Tibial artery (tissue), 4 donors: ENCODE measurements around the gene HSH2D.

Source experiments
- DNase-seq, 2 donors: peaks; one replicate each; pipeline ENCODE4 v3.0.0-alpha.2; 2019
- H3K27ac ChIP-seq, 2 donors: fragments of 200-600 bp; sonication (generic) in 1 of 2; 1 replicate in 1 of 2; 2 replicates in 1 of 2; pipeline ENCODE4 v1.5.1; 2018 to 2019; ENCODE audit warnings: mild to moderate bottlenecking in 1 of 2
- H3K27me3 ChIP-seq, 2 donors: fragments of 200-600 bp; sonication (generic) in 1 of 2; one replicate each; pipeline versions ENCODE4 v1.5.1 to v1.6.0; 2016 to 2019
- H3K36me3 ChIP-seq, 3 donors: fragments of 200-600 bp; sonication (generic) in 2 of 3; one replicate each; pipeline ENCODE4 v1.5.1; 2016 to 2019; ENCODE audit warnings: mild to moderate bottlenecking in 2 of 3
- H3K4me1 ChIP-seq, 4 donors: fragments of 200-600 bp; sonication (generic) in 2 of 4; 1 replicate in 3 of 4; 2 replicates in 1 of 4; pipeline ENCODE4 v1.5.1; 2016 to 2019
- H3K4me3 ChIP-seq, 2 donors: fragments of 200-600 bp; sonication (generic) in 1 of 2; 1 replicate in 1 of 2; 2 replicates in 1 of 2; pipeline ENCODE4 v1.5.1; 2018 to 2019; ENCODE audit warnings: mild to moderate bottlenecking in 2 of 2
- H3K9me3 ChIP-seq, 3 donors: fragments of 200-600 bp; sonication (generic) in 1 of 3; one replicate each; pipeline ENCODE4 v1.5.1; 2016 to 2019
- intact Hi-C: fragments of 100-400 bp; cut with DNase I; formaldehyde crosslinking; loops from one replicate; pipeline ENCODE4 v1.15.0; 2023; ENCODE audit warnings: low total_unique reads
- TF ChIP-seq, protein P1 (sequence below), 2 experiments: fragments of 200-600 bp in 1 of 2; fragments of 450-650 bp in 1 of 2; IDR thresholded peaks; one replicate each; pipeline ENCODE4 v1.5.1; 2017 to 2019; ENCODE audit warnings: antibody characterized with exemption in 2 of 2, mild to moderate bottlenecking in 1 of 2, moderate library complexity in 1 of 2

Gene HSH2D

DNA sequence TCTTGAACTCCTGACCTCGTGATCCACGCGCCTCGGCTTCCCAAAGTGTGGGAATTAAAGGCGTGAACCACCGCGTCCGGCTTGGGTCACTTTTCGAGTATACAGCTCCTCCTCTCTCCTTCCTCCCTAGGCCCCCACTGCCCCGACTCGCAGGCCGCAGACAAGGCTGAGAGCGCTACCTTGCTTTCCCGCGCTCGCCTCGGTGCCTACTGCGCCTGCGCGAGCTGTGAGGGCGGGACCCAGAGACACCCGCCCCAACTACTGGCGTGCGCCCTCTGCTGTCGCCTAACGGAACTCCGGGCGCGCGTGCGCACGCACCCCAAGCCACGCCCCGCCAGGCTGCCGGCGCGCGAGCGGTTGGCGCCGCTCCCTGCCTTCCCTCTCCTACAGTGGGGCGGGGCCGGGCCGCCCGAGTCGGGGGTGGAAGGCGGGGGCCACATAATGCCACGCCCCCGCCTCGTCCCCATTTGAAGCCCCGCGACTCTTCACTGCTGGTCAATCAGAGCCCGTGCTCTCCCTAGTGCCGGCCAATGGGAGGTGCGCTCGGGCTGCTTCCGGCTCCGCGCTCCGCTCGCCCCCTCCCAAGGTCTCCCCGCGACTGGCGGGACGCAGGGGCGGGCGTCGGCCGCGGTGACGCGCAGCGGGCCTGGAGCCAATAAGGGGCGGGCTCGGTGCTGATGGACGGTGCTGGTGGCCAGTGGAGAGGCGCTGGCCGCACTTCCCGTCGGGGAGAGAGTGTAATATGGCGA lies 32.2 kb upstream of the HSH2D start, which contains the start of gene RAB8A:
Gene RAB8A, plus strand, starts transcription at position 730 of the 749 bp plus-strand sequence. Its CDS starts 13 bp downstream, at position 743.
- intact Hi-C loops = loop anchor here (5.0 to 10.0 kb wide), 2 partner anchors 69 to 73 kb away; partner anchors contain the start of gene FAM32A
- peak; percentile 99 to 100 for DNase-seq
- Histone ChIP-seq H3K4me3 (peak within 1 kb of the TSS; percentile 88 to 96), H3K27ac (peak within 1 kb of the TSS; percentile 87 to 97), H3K9me3 (no peaks in the 10 kb centered on the region), H3K36me3 (no peaks in the 10 kb centered on the region), H3K27me3 (no peaks in the 10 kb centered on the region), H3K4me1 (peaks cover 0 to 49% (median 31%) of the 10 kb centered on the region in 4 donors)
- TF ChIP-seq, protein P1, sequence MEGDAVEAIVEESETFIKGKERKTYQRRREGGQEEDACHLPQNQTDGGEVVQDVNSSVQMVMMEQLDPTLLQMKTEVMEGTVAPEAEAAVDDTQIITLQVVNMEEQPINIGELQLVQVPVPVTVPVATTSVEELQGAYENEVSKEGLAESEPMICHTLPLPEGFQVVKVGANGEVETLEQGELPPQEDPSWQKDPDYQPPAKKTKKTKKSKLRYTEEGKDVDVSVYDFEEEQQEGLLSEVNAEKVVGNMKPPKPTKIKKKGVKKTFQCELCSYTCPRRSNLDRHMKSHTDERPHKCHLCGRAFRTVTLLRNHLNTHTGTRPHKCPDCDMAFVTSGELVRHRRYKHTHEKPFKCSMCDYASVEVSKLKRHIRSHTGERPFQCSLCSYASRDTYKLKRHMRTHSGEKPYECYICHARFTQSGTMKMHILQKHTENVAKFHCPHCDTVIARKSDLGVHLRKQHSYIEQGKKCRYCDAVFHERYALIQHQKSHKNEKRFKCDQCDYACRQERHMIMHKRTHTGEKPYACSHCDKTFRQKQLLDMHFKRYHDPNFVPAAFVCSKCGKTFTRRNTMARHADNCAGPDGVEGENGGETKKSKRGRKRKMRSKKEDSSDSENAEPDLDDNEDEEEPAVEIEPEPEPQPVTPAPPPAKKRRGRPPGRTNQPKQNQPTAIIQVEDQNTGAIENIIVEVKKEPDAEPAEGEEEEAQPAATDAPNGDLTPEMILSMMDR (IDR thresholded peaks at IDR 0.05) = peak; percentile 98 to 100

DNA sequence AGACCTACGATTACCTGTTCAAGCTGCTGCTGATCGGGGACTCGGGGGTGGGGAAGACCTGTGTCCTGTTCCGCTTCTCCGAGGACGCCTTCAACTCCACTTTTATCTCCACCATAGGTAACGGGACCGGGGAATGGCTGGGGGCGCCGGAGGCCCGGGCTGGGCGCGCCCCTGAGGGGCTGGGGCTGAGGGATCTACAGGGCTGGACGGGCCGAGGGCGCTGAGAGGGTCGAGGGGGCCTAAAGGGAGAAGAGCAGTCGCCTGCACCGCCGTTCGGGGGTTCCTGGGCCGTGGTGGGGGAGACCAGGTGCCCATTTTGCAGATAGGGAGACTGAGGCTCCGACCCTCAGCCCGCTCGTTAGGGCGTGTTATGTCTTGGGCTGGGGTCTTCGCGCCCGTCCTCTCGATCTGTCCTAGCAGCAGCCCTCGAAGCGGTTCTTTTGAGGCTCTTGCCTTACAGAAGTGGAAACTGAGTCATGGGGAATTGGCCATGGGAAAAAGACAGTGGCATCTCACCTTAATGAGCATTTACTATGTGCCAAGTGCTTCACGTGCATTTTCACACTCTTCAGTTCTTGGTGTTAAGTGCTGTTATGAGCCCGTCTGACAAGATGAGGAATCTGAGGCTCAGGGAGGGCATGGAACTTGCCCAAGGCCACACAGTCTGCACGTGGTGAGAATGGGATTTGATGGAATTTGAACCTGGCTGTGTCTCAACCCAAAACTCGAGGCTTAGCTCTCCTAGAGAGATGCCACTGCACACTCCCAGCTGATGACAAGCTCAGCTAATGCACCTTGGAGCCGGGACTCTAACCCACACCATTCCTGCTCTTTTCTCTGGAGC lies 31.4 kb upstream of the HSH2D start:
- Histone ChIP-seq H3K27ac (peak overlapping the region; percentile 87 to 97), H3K9me3 (no peaks in the 10 kb centered on the region), H3K36me3 (no peaks in the 10 kb centered on the region), H3K27me3 (no peaks in the 10 kb centered on the region), H3K4me3 (peak overlapping the region; percentile 88 to 96), H3K4me1 (peaks cover 0 to 49% (median 31%) of the 10 kb centered on the region in 4 donors)
- TF ChIP-seq, protein P1 (IDR thresholded peaks at IDR 0.05) = no peak
- intact Hi-C loops = loop anchor here (5.0 to 10.0 kb wide), 2 partner anchors 70 to 73 kb away; partner anchors contain the start of gene FAM32A
- DNase-seq = no peak

DNA sequence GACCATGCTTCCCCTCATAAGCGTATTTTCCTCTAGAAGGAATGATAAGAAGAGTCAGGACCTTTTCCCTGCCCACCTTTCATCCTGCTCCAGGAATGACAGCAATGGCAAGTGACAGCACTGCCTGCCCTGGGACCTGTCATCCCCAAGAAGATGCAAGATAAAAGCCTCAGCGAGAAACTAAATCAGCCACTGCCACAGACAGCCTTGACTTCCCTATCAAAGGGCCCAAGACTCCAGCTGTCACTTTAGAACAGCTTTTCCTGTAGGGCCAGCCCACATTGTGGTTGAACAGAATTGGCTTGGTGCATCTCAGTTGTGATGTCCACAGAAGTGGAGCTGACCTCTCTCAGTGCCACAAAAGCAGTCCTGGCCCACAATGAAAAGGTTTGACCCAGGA lies 30.7 kb upstream of the HSH2D start:
- peaks cover 0 to 6% (median 4%) of the 10 kb centered on the region in 3 donors for H3K36me3 ChIP-seq

DNA sequence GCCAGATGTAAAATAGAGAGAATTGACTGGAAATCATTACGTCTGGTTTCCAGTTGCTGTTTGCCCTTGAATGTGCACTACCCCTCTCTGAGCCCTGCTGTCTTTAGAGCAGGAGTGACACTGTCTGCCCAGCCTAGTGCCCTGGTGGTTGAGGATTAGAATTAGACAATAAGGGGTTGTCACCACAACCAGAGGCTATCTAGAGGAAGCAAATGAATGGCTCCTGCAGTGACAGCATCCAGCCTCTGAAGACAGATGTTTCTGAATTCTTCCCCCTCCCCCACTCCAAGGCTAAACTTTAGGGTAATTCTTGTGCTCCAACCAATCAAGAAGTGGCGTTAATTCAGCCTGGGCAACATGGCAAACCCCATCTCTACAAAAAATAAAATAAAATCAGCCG lies 29.8 kb upstream of the HSH2D start:
- Histone ChIP-seq H3K4me3 (no peak overlapping the region), H3K27ac (no peak overlapping the region), H3K9me3 (no peaks in the 10 kb centered on the region), H3K4me1 (peaks cover 0 to 49% (median 31%) of the 10 kb centered on the region in 4 donors), H3K27me3 (no peaks in the 10 kb centered on the region), H3K36me3 (peaks cover 8 to 16% (median 14%) of the 10 kb centered on the region in 3 donors)
- TF ChIP-seq, protein P1 (IDR thresholded peaks at IDR 0.05) = no peak
- no peak for DNase-seq
- intact Hi-C loops = loop anchor here (5.0 to 10.0 kb wide), 2 partner anchors 71 kb away; partner anchors contain the start of gene FAM32A

More for the DNA sequence above, 30.7 kb upstream of the HSH2D start:
- peak overlapping the region; percentile 87 to 97 for H3K27ac ChIP-seq
- H3K27me3 ChIP-seq = no peaks in the 10 kb centered on the region
- intact Hi-C loops = loop anchor here (5.0 to 10.0 kb wide), 2 partner anchors 70 to 72 kb away; partner anchors contain the start of gene FAM32A
- peaks cover 0 to 49% (median 31%) of the 10 kb centered on the region in 4 donors for H3K4me1 ChIP-seq
- H3K9me3 ChIP-seq = no peaks in the 10 kb centered on the region
- no peak for DNase-seq
- H3K4me3 ChIP-seq = peak overlapping the region; percentile 88 to 96
- TF ChIP-seq, protein P1 (IDR thresholded peaks at IDR 0.05) = no peak

DNA sequence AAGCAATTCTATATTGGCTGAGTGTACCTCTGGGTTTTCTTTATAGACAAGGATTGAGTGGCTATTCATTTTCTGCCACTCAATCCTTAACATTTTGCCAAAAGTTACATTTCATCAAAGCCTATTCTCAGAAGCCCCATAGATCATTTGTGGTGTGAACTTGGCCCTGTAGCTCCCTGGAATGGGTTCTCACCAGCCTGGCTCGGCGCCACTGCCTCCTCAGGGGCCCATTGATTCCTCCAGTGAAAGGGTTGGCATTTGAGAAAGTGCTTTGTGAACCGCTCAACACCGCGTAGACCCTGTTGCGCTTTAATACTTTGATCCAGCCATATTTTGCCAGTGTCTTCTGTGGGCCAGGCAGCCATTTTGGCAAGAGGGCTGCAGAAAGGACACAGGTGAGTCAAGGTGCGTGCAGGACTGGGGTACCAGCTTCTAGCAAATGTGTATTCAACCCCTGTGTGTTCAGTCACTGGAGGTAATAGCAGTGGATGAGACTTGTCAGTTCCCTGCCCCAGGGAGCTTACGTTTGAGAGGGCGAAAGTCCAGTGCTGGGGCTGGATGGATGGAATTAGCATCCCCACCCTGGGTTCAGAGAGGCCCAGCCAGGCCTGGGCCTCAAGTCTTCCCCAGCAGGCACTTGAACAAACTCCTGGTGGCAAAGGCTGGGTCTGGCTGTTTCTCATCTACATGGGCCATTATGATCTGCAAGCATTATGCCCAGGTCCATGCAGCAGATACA lies 28.0 kb upstream of the HSH2D start:
- intact Hi-C loops = loop anchor here (10.0 kb wide), 1 partner anchor 69 kb away; the partner anchor contains the start of gene FAM32A
- Histone ChIP-seq H3K36me3 (peaks cover 22 to 33% (median 29%) of the 10 kb centered on the region in 3 donors), H3K4me3 (no peak overlapping the region), H3K27ac (no peak overlapping the region), H3K9me3 (no peaks in the 10 kb centered on the region), H3K4me1 (peaks cover 0 to 47% (median 31%) of the 10 kb centered on the region in 4 donors), H3K27me3 (no peaks in the 10 kb centered on the region)
- TF ChIP-seq, protein P1 (IDR thresholded peaks at IDR 0.05) = no peak
- no peak for DNase-seq
